ENCODE data around the gene ABCA8. TPM values are rescaled to one million over a fixed set of nuclear protein-coding genes. Genes with fewer than 3 reads are reported as not detected.

Gene ABCA8
- total and polyA plus RNA-seq, 11 donors: 13.4 to 71.0 (median 35.4) TPM

GRCh38 chr17:68840073-68840472 is 115.1 kb downstream of the ABCA8 start:
- DNase-seq (no peak), ATAC-seq (no peak)
- no peak overlapping the region for H3K4me3 ChIP-seq
- H3K36me3 ChIP-seq: no peaks in the 10 kb centered on the region
- TF ChIP-seq CTCF (IDR thresholded peaks at IDR 0.05) (no peak), POLR2A (IDR thresholded peaks at IDR 0.05) (no peak)
- no peaks in the 10 kb centered on the region for H3K27me3 ChIP-seq
- WGBS, 4 donors: 62 to 70% (median 69%) methylated on average over 4 of the region's 4 CpGs
- no peak overlapping the region for H3K27ac ChIP-seq
- H3K4me1 ChIP-seq: peaks cover 0 to 7% (median 0%) of the 10 kb centered on the region in 12 donors
- intact Hi-C loops (cut with DNase I): loop anchor here in 1 of 10 donors (5.0 kb wide), 1 partner anchor 48 kb away; no protein-coding TSS in a partner anchor
- no peaks in the 10 kb centered on the region for H3K9me3 ChIP-seq

- H3K4me1 ChIP-seq: peaks cover 0 to 21% (median 0%) of the 10 kb centered on the region in 12 donors
- no peaks in the 10 kb centered on the region for H3K9me3 ChIP-seq
- peak overlapping the region in 1 of 12 donors; percentile 73 for H3K27ac ChIP-seq
- no peaks in the 10 kb centered on the region for H3K27me3 ChIP-seq
- no peaks in the 10 kb centered on the region for H3K36me3 ChIP-seq
- intact Hi-C loops (cut with DNase I): no loop called here
- DNase-seq (no peak), ATAC-seq (no peak)
- H3K4me3 ChIP-seq: no peak overlapping the region
- no peak for TF ChIP-seq POLR2A (IDR thresholded peaks at IDR 0.05)
- no peak for TF ChIP-seq CTCF (IDR thresholded peaks at IDR 0.05)
- 43 to 57% (median 50%) methylated on average over 2 of the region's 2 CpGs for WGBS, 4 donors
Observed at GRCh38 chr17:68835071-68835470, 120.1 kb downstream of the ABCA8 start.

DNA sequence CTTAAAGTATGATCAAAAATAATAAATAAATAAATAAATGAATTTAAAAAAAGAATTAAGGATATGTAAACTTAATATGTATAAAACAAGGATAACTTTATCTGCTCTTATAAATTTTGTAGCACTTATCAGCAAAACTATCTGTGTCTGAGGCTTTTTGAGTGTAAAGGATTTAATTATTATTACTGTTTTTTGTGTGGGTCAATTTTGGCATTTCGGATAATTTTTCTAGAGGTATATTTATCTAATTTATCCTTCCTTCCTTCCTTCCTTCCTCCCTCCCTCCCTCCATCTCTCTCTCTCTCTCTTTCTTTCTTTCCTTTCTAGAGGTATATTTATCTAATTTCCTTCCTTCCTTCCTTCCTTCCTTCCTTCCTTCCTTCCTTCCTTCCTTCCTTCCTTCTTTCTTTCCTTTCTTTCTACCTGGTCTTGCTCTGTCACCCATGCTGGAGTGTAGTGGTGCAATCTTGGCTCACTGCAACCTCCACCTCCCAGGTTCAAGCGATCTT is 120.8 kb downstream of the ABCA8 start:
- H3K36me3 ChIP-seq: no peaks in the 10 kb centered on the region
- TF ChIP-seq POLR2A (IDR thresholded peaks at IDR 0.05): no peak
- no peak for TF ChIP-seq CTCF (IDR thresholded peaks at IDR 0.05)
- H3K27ac ChIP-seq: peak overlapping the region in 1 of 12 donors; percentile 73
- H3K27me3 ChIP-seq: no peaks in the 10 kb centered on the region
- no peaks in the 10 kb centered on the region for H3K9me3 ChIP-seq
- no peak overlapping the region for H3K4me3 ChIP-seq
- DNase-seq: no peak
- 86 to 97% (median 90%) methylated on average over 2 of the region's 2 CpGs for WGBS, 4 donors
- no peak for ATAC-seq
- peaks cover 0 to 24% (median 0%) of the 10 kb centered on the region in 12 donors for H3K4me1 ChIP-seq
- intact Hi-C loops (cut with DNase I): no loop called here

- TF ChIP-seq POLR2A (IDR thresholded peaks at IDR 0.05) (no peak), CTCF (IDR thresholded peaks at IDR 0.05) (no peak)
- ATAC-seq (peak; percentile 26 to 78 (median 66)), DNase-seq (peak; percentile 27 to 62 (median 55))
- WGBS, 4 donors: 28 to 57% (median 56%) methylated on average over 1 to 2 of the region's 2 CpGs
- H3K4me3 ChIP-seq: no peak overlapping the region
- intact Hi-C loops (cut with DNase I): no loop called here
- H3K27me3 ChIP-seq: no peaks in the 10 kb centered on the region
- H3K4me1 ChIP-seq: peaks cover 0 to 25% (median 0%) of the 10 kb centered on the region in 12 donors
- H3K27ac ChIP-seq: peak overlapping the region in 4 of 12 donors; percentile 1 to 79 (median 30)
- no peaks in the 10 kb centered on the region for H3K9me3 ChIP-seq
- no peaks in the 10 kb centered on the region for H3K36me3 ChIP-seq
Observed at GRCh38 chr17:68832109-68832802, 122.9 kb downstream of the ABCA8 start.

Measured in heart left ventricle (tissue), 16 donors.